GM23248 (cell line): ENCODE data around the gene SRD5A3. TPM values are rescaled to one million over a fixed set of nuclear protein-coding genes. Genes with fewer than 3 reads are reported as not detected.

ENCODE experiments used
- DNase-seq: peaks from one replicate; pipeline ENCODE4 v3.0.0-alpha.2; 2015
- H2AFZ ChIP-seq: fragments of 200-600 bp; sonication (generic); 2 replicates; pipeline ENCODE4 v1.6.1; 2016; ENCODE audit warnings: antibody characterized with exemption
- H3F3A ChIP-seq: fragments of 200-600 bp; sonication (generic); 2 replicates; pipeline ENCODE4 v1.6.1; 2016; ENCODE audit warnings: mild to moderate bottlenecking, antibody characterized with exemption, mixed run types; ENCODE audit not compliant: insufficient read depth
- H3K27ac ChIP-seq: fragments of 200-600 bp; sonication (generic); 2 replicates; pipeline ENCODE4 v1.5.1; 2016; ENCODE audit warnings: mild to moderate bottlenecking
- H3K27me3 ChIP-seq: fragments of 200-600 bp; sonication (generic); replicated peaks from 2 replicates; pipeline ENCODE4 v1.6.1; 2016; ENCODE audit warnings: mild to moderate bottlenecking; ENCODE audit not compliant: insufficient read depth
- H3K36me3 ChIP-seq: fragments of 200-600 bp; sonication (generic); 2 replicates; pipeline ENCODE4 v1.6.1; 2016; ENCODE audit warnings: low read depth, mild to moderate bottlenecking
- H3K4me1 ChIP-seq: fragments of 200-600 bp; sonication (generic); 2 replicates; pipeline ENCODE4 v1.6.1; 2016; ENCODE audit warnings: mild to moderate bottlenecking; ENCODE audit not compliant: insufficient read depth
- H3K4me2 ChIP-seq: fragments of 200-600 bp; sonication (generic); one replicate; pipeline ENCODE4 v1.6.1; 2016; ENCODE audit warnings: mild to moderate bottlenecking; ENCODE audit not compliant: unreplicated experiment
- H3K4me3 ChIP-seq: fragments of 200-600 bp; sonication (generic); 2 replicates; pipeline ENCODE4 v1.5.1; 2016; ENCODE audit warnings: mild to moderate bottlenecking
- H3K79me2 ChIP-seq: fragments of 200-600 bp; sonication (generic); 2 replicates; pipeline ENCODE4 v1.6.1; 2016; ENCODE audit warnings: mild to moderate bottlenecking; ENCODE audit not compliant: insufficient read depth
- H3K9ac ChIP-seq: fragments of 200-600 bp; sonication (generic); 2 replicates; pipeline ENCODE4 v1.6.1; 2016; ENCODE audit warnings: mild to moderate bottlenecking
- H3K9me2 ChIP-seq: fragments of 200-600 bp; sonication (generic); 2 replicates; pipeline ENCODE4 v1.6.1; 2016; ENCODE audit warnings: mixed run types, mild to moderate bottlenecking, moderate library complexity; ENCODE audit not compliant: insufficient read depth
- H3K9me3 ChIP-seq: fragments of 200-600 bp; sonication (generic); one replicate; pipeline ENCODE4 v1.6.1; 2017; ENCODE audit warnings: low read depth
- H4K20me1 ChIP-seq: fragments of 200-600 bp; sonication (generic); 2 replicates; pipeline ENCODE4 v1.6.0; 2016; ENCODE audit not compliant: insufficient read depth
- EZH2 ChIP-seq: fragments of 200-600 bp; sonication (generic); IDR thresholded peaks from 2 replicates; pipeline ENCODE4 v1.6.1; 2018; ENCODE audit warnings: antibody characterized with exemption, mild to moderate bottlenecking; ENCODE audit not compliant: insufficient read depth, poor library complexity, severe bottlenecking
- EZH2phosphoT487 ChIP-seq: fragments of 200-600 bp; sonication (generic); IDR thresholded peaks from 2 replicates; pipeline ENCODE4 v1.6.1; 2018; ENCODE audit warnings: antibody characterized with exemption, moderate library complexity, mild to moderate bottlenecking, low read depth; ENCODE audit not compliant: insufficient read depth
- WGBS, 2 experiments: methylation state at CpG; one replicate each; pipeline ENCODE4 v1.1.6; 2015 to 2017; ENCODE audit warnings: low lambda C conversion rate in 2 of 2, low coverage in 1 of 2; ENCODE audit errors: missing lambda C conversion rate in 2 of 2; 5-methylcytosine and 5-hydroxymethylcytosine counted together
- in situ Hi-C: fragments of 300-500 bp; cut with MboI; formaldehyde crosslinking; loops from 2 replicates; pipeline ENCODE4 v1.15.0; 2020
- polyA plus RNA-seq: library from polyadenylated mRNA; unstranded; fragments of >200 nt; fragmentation: Nextera tagmentation; extraction: Ambion mirVana; gene quantifications from 2 replicates; pipeline ENCODE4 v1.2.1, GENCODE V29; 2016
- total RNA-seq: library from RNA; depleted of rRNA; stranded (reverse); fragments of >200 nt; shearing (Covaris generic); gene quantifications from 2 replicates; pipeline ENCODE4 v1.2.3, GENCODE V29; 2014

Gene SRD5A3
- total and polyA plus RNA-seq, 2 experiments from 2014 or later, result 20.6 to 54.2 TPM

- H3K9me3 ChIP-seq, result no peaks in the 10 kb centered on the region
- in situ Hi-C loops, result no loop called here
- H3K4me2 ChIP-seq, result peak overlapping the region; percentile 100
- peaks cover 77% of the 10 kb centered on the region for H3K79me2 ChIP-seq
- H3K27me3 ChIP-seq, result no peaks in the 10 kb centered on the region
- H4K20me1 ChIP-seq, result peaks cover 22% of the 10 kb centered on the region
- no peaks in the 10 kb centered on the region for H3K9me2 ChIP-seq
- peaks cover 46% of the 10 kb centered on the region for H3F3A ChIP-seq
- peak overlapping the region; percentile 98 for H3K9ac ChIP-seq
- no peak overlapping the region for H2AFZ ChIP-seq
- TF ChIP-seq EZH2 (no peak), EZH2phosphoT487 (no peak)
- H3K4me3 ChIP-seq, result peak overlapping the region; percentile 89
- 20 to 29% methylated on average over 3 of the region's 3 CpGs for WGBS, 2 experiments
- H3K4me1 ChIP-seq, result peaks cover 18% of the 10 kb centered on the region
- peaks cover 12% of the 10 kb centered on the region for H3K36me3 ChIP-seq
- H3K27ac ChIP-seq, result peak overlapping the region; percentile 84
- DNase-seq, result peak; percentile 59
These were observed 52.9 kb downstream of the SRD5A3 start for GRCh38 chr4:55398966-55399365.

GRCh38 chr4:55399581-55399980, 53.5 kb downstream of the SRD5A3 start:
- Histone ChIP-seq H3K9me3 (no peaks in the 10 kb centered on the region), H3K4me3 (peak overlapping the region; percentile 89), H2AFZ (no peak overlapping the region), H3F3A (peaks cover 40% of the 10 kb centered on the region), H3K4me2 (peak overlapping the region; percentile 100), H3K27ac (peak overlapping the region; percentile 84), H3K36me3 (peaks cover 17% of the 10 kb centered on the region), H3K27me3 (no peaks in the 10 kb centered on the region), H3K4me1 (peaks cover 18% of the 10 kb centered on the region), H4K20me1 (peaks cover 22% of the 10 kb centered on the region), H3K9me2 (no peaks in the 10 kb centered on the region), H3K9ac (peak overlapping the region; percentile 98), H3K79me2 (peaks cover 83% of the 10 kb centered on the region)
- in situ Hi-C loops, result no loop called here
- TF ChIP-seq EZH2 (no peak), EZH2phosphoT487 (no peak)
- DNase-seq, result peak; percentile 37
- 45 to 48% methylated on average over 1 of the region's 1 CpG for WGBS, 2 experiments

GRCh38 chr4:55405073-55405472, 59.0 kb downstream of the SRD5A3 start:
- peaks cover 43% of the 10 kb centered on the region for H3K36me3 ChIP-seq
- H3K4me1 ChIP-seq, result peaks cover 36% of the 10 kb centered on the region
- peaks cover 21% of the 10 kb centered on the region; the same call in 1 of the 2 replicates for H3F3A ChIP-seq
- no peak overlapping the region for H3K27ac ChIP-seq
- TF ChIP-seq EZH2phosphoT487 (no peak), EZH2 (no peak)
- in situ Hi-C loops, result no loop called here
- WGBS, 2 experiments, result 93 to 99% methylated on average over 3 of the region's 3 CpGs
- no peak for DNase-seq
- no peak overlapping the region for H3K4me3 ChIP-seq
- no peaks in the 10 kb centered on the region for H3K9me3 ChIP-seq
- no peaks in the 10 kb centered on the region for H3K27me3 ChIP-seq
- no peak overlapping the region for H3K9ac ChIP-seq
- H3K9me2 ChIP-seq, result no peaks in the 10 kb centered on the region
- H3K79me2 ChIP-seq, result peaks cover 96% of the 10 kb centered on the region
- H2AFZ ChIP-seq, result no peak overlapping the region
- peaks cover 18% of the 10 kb centered on the region for H4K20me1 ChIP-seq
- H3K4me2 ChIP-seq, result no peak overlapping the region

GRCh38 chr4:55406545-55406944, 60.5 kb downstream of the SRD5A3 start:
- Histone ChIP-seq H3K9me2 (no peaks in the 10 kb centered on the region), H3K4me3 (no peak overlapping the region), H3K9ac (no peak overlapping the region), H2AFZ (no peak overlapping the region), H3K4me2 (no peak overlapping the region), H3F3A (peaks cover 32% of the 10 kb centered on the region), H3K27me3 (no peaks in the 10 kb centered on the region), H3K36me3 (peaks cover 49% of the 10 kb centered on the region), H3K79me2 (peaks cover 98% of the 10 kb centered on the region), H3K27ac (no peak overlapping the region), H3K4me1 (peaks cover 33% of the 10 kb centered on the region), H3K9me3 (no peaks in the 10 kb centered on the region), H4K20me1 (peaks cover 20% of the 10 kb centered on the region; the same call in 1 of the 2 replicates)
- 95 to 98% methylated on average over 2 of the region's 2 CpGs for WGBS, 2 experiments
- no peak for TF ChIP-seq EZH2phosphoT487
- TF ChIP-seq EZH2, result no peak
- no peak for DNase-seq
- in situ Hi-C loops, result no loop called here

- peaks cover 22% of the 10 kb centered on the region; the same call in 1 of the 2 replicates for H4K20me1 ChIP-seq
- no peaks in the 10 kb centered on the region for H3K9me3 ChIP-seq
- in situ Hi-C loops, result no loop called here
- peak; percentile 23 for DNase-seq
- H3K79me2 ChIP-seq, result peaks cover 99% of the 10 kb centered on the region
- H3K27ac ChIP-seq, result no peak overlapping the region
- TF ChIP-seq EZH2phosphoT487, result no peak
- TF ChIP-seq EZH2, result no peak
- H3K4me2 ChIP-seq, result no peak overlapping the region
- peaks cover 54% of the 10 kb centered on the region for H3K36me3 ChIP-seq
- no peaks in the 10 kb centered on the region for H3K9me2 ChIP-seq
- no peaks in the 10 kb centered on the region for H3K27me3 ChIP-seq
- peaks cover 33% of the 10 kb centered on the region for H3K4me1 ChIP-seq
- H2AFZ ChIP-seq, result no peak overlapping the region
- H3F3A ChIP-seq, result peaks cover 37% of the 10 kb centered on the region
- H3K9ac ChIP-seq, result no peak overlapping the region
- no peak overlapping the region for H3K4me3 ChIP-seq
- 93 to 100% methylated on average over 3 of the region's 3 CpGs for WGBS, 2 experiments
These were observed 61.1 kb downstream of the SRD5A3 start for GRCh38 chr4:55407119-55407518.
